NCI-H460 (cell line): ENCODE results near the gene NBDY. TPM values are rescaled to one million over a fixed set of nuclear protein-coding genes. Genes with fewer than 3 reads are reported as not detected.

Experiments used
- total RNA-seq: library from RNA; depleted of rRNA; stranded (reverse); fragments of >200 nt; shearing (Covaris generic); gene quantifications from 2 replicates; pipeline ENCODE4 v1.2.3, GENCODE V29; 2014; rRNA removed

The NBDY gene
- total RNA-seq, 1 experiment from 2014 or later = 68.0 TPM

Other genes with a start within 250 kb of the NBDY start
- 15.7 and 18.1 TPM in 2 replicates for gene UBQLN2, start 165.6 kb upstream of the NBDY start, total RNA-seq